Endothelial cell of umbilical vein (primary cell): Measurements from ENCODE around the gene F9. TPM values are rescaled to one million over a fixed set of nuclear protein-coding genes. Genes with fewer than 3 reads are reported as not detected.
"Not testable (repeated sequence)": the region's sequence is repeated elsewhere in the genome, so short reads cannot be mapped to it uniquely, and the experiment has no call there.

Experiments
- BruUV-seq: library from RNA; stranded (reverse); fragments of 400-500 nt; replicated peaks from 2 replicates; lab custom pipeline; 2021; lab: Mats Ljungman, UMichigan
- CTCF ChIA-PET: fragments of 300-600, 350-600 bp; sonication (Branson Sonifier 250); formaldehyde crosslinking; loops from one replicate; lab custom pipeline; 2021; ENCODE audit warnings: antibody characterized with exemption, inconsistent platforms; lab: Charles Lee
- POLR2A ChIA-PET: fragments of 300-600, 350-600 bp; sonication (Branson Sonifier 250); formaldehyde crosslinking; loops from one replicate; lab custom pipeline; 2021; ENCODE audit warnings: antibody characterized with exemption, inconsistent platforms; lab: Charles Lee
- DNase-seq: peaks from one replicate; pipeline ENCODE4 v3.0.0-alpha.2; 2011; ENCODE audit warnings: low read depth, low spot score
- FAIRE-seq: peaks from 2 replicates; lab custom pipeline; 2011; peaks lifted over from hg19 to GRCh38; lab: Jason Lieb, UNC
- H2AFZ ChIP-seq: 2 replicates; pipeline ENCODE4 v1.6.0; 2012; ENCODE audit warnings: low read depth, low read length, control low read depth, inconsistent platforms
- H3K27ac ChIP-seq: 2 replicates; pipeline ENCODE4 v1.5.1; 2011; ENCODE audit warnings: low read depth, mild to moderate bottlenecking, control low read depth, low read length, moderate library complexity; ENCODE audit not compliant: insufficient read depth
- H3K27me3 ChIP-seq, 2 experiments: 2 replicates each; pipeline versions ENCODE4 v1.6.0 to v1.6.1; 2011; ENCODE audit warnings: low read length in 2 of 2, mixed read lengths in 1 of 2; ENCODE audit not compliant: control insufficient read depth in 2 of 2, insufficient read depth in 2 of 2
- H3K36me3 ChIP-seq, 2 experiments: 2 replicates in 1 of 2; 3 replicates in 1 of 2; pipeline ENCODE4 v1.5.1; 2011; ENCODE audit warnings: low read length in 2 of 2, mild to moderate bottlenecking in 1 of 2, moderate library complexity in 1 of 2; ENCODE audit not compliant: control insufficient read depth in 2 of 2, insufficient read depth in 2 of 2; ENCODE audit errors: extremely low read depth in 1 of 2
- H3K4me1 ChIP-seq: 3 replicates; pipeline ENCODE4 v1.5.1; 2011; ENCODE audit warnings: mild to moderate bottlenecking, low read length; ENCODE audit not compliant: control insufficient read depth, insufficient read depth; ENCODE audit errors: extremely low read depth
- H3K4me2 ChIP-seq: 2 replicates; pipeline ENCODE4 v1.6.1; 2011; ENCODE audit warnings: low read length, control low read depth, mixed read lengths; ENCODE audit not compliant: insufficient read depth
- H3K4me3 ChIP-seq, 3 experiments: fragments of 200-600 bp in 1 of 3; sonication (generic), shearing (Covaris generic) in 1 of 3; replicated peaks in 1 of 3; 2 replicates each; pipeline ENCODE4 v1.5.1; 2011 to 2016; ENCODE audit warnings: control low read depth in 3 of 3, low read length in 3 of 3, mild to moderate bottlenecking in 2 of 3, inconsistent platforms in 1 of 3, low read depth in 1 of 3, moderate library complexity in 1 of 3; ENCODE audit not compliant: insufficient read depth in 1 of 3
- H3K79me2 ChIP-seq: 2 replicates; pipeline ENCODE4 v1.6.0; 2012; ENCODE audit warnings: low read length, inconsistent platforms; ENCODE audit not compliant: control insufficient read depth, insufficient read depth
- H3K9ac ChIP-seq: replicated peaks from 2 replicates; pipeline ENCODE3; 2011; ENCODE audit warnings: low read length, control low read depth; ENCODE audit not compliant: insufficient read depth; ENCODE audit errors: extremely low read depth
- H3K9me1 ChIP-seq: replicated peaks from 3 replicates; pipeline ENCODE4 v1.6.0; 2011; ENCODE audit warnings: mild to moderate bottlenecking, low read length; ENCODE audit not compliant: control insufficient read depth, insufficient read depth; ENCODE audit errors: extremely low read depth
- H3K9me3 ChIP-seq: replicated peaks from 2 replicates; pipeline ENCODE4 v1.5.1; 2012; ENCODE audit warnings: low read length, inconsistent platforms; ENCODE audit not compliant: control insufficient read depth, insufficient read depth
- H4K20me1 ChIP-seq: replicated peaks from 2 replicates; pipeline ENCODE3; 2011; ENCODE audit warnings: mild to moderate bottlenecking, low read length; ENCODE audit not compliant: control insufficient read depth, insufficient read depth; ENCODE audit errors: extremely low read depth
- FOS ChIP-seq: IDR thresholded peaks from 2 replicates; pipeline ENCODE4 v1.6.1; 2011; ENCODE audit warnings: mild to moderate bottlenecking, low read length, moderate library complexity, borderline replicate concordance; ENCODE audit not compliant: insufficient read depth
- GATA2 ChIP-seq: IDR thresholded peaks from 2 replicates; pipeline ENCODE4 v1.7.0; 2011; ENCODE audit warnings: low read depth, mild to moderate bottlenecking, moderate library complexity, mixed read lengths, low read length; ENCODE audit not compliant: insufficient read length, insufficient read depth
- JUN ChIP-seq: IDR thresholded peaks from 2 replicates; pipeline ENCODE4 v1.6.1; 2011; ENCODE audit warnings: borderline replicate concordance, low read depth; ENCODE audit not compliant: insufficient read length, insufficient read depth
- MYC ChIP-seq: IDR thresholded peaks from one replicate; pipeline ENCODE4 v1.6.1; 2011; ENCODE audit warnings: mild to moderate bottlenecking, low read depth, low read length
- POLR2A ChIP-seq: IDR thresholded peaks from 2 replicates; pipeline ENCODE4 v1.6.1; 2012; ENCODE audit warnings: low read depth, mild to moderate bottlenecking, control low read depth, low read length
- POLR2AphosphoS5 ChIP-seq: IDR thresholded peaks from 2 replicates; pipeline ENCODE4 v1.6.1; 2012; ENCODE audit warnings: low read depth, mild to moderate bottlenecking, control low read depth, low read length, moderate library complexity; ENCODE audit not compliant: insufficient read depth
- dilution Hi-C: fragments of 300-500 bp; cut with MboI; formaldehyde crosslinking; loops from one replicate; pipeline ENCODE4 v1.15.0; 2019; ENCODE audit warnings: low sequenced_read_pairs; ENCODE audit not compliant: extremely low pct_ligation_motif_present
- intact Hi-C: fragments of 100-400 bp; cut with micrococcal nuclease; formaldehyde crosslinking; loops from one replicate; pipeline ENCODE4 v1.10.0; 2022
- polyA plus RNA-seq, 4 experiments: library from polyadenylated mRNA; depleted of rRNA in 3 of 4; stranded (reverse) in 3 of 4; unstranded in 1 of 4; fragments of >200 nt; gene quantifications; 2 replicates each; pipeline versions ENCODE4 v1.2.1 to v1.2.3, GENCODE V29; 2011 to 2012; ENCODE audit warnings: missing spikeins in 1 of 4
- total RNA-seq: library from RNA; stranded (reverse); gene quantifications from 2 replicates; pipeline ENCODE4 v1.2.3, GENCODE V29; 2021
- TF ChIP-seq, protein P1 (sequence below), 2 donors: IDR thresholded peaks; 1 replicate in 1 of 2; 2 replicates in 1 of 2; pipeline ENCODE4 v1.5.1; 2011; ENCODE audit warnings: low read length in 2 of 2, mild to moderate bottlenecking in 2 of 2, moderate library complexity in 2 of 2, control low read depth in 1 of 2, inconsistent platforms in 1 of 2, low read depth in 1 of 2; ENCODE audit not compliant: insufficient read depth in 1 of 2; ENCODE audit errors: extremely low read depth in 1 of 2
- TF ChIP-seq, protein P2 (sequence below): IDR thresholded peaks from 2 replicates; pipeline ENCODE4 v1.6.1; 2011; ENCODE audit not compliant: insufficient read depth, insufficient read length

F9 gene
- total and polyA plus RNA-seq, 2 donors (not counting 3 experiments of a cell fraction or from before 2014, with no cell fraction given): not detected

DNA sequence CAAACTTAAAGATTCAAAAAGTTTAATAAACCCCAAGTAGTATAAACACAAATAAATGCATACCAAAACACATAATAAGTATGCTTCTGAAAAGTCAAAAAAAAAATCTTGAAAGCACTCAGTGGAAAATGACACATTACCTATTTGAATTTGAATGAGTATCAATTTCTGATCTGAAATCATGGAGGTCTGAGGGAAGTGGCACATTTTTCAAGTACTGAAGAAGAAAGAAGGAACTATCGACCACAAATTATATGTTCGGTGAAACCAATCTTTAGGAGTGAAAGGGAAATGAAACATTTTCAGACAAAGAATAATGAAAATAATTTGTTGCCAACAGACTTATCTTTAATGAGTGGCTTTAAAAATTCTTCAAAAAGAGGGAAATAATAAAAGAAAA, 12.1 kb upstream of the F9 start:
- Histone ChIP-seq H3K27me3 (no peaks in the 10 kb centered on the region), H3K9me3 (no peaks in the 10 kb centered on the region), H3K9ac (no peak overlapping the region), H3K4me2 (no peak overlapping the region), H3K4me3 (no peak overlapping the region), H3K79me2 (no peaks in the 10 kb centered on the region), H3K9me1 (no peaks in the 10 kb centered on the region), H3K4me1 (no peaks in the 10 kb centered on the region), H3K27ac (no peak overlapping the region), H4K20me1 (no peaks in the 10 kb centered on the region), H3K36me3 (no peaks in the 10 kb centered on the region), H2AFZ (no peak overlapping the region)
- no peak for TF ChIP-seq FOS
- no peak for TF ChIP-seq JUN
- TF ChIP-seq POLR2AphosphoS5: no peak
- TF ChIP-seq, protein P1, sequence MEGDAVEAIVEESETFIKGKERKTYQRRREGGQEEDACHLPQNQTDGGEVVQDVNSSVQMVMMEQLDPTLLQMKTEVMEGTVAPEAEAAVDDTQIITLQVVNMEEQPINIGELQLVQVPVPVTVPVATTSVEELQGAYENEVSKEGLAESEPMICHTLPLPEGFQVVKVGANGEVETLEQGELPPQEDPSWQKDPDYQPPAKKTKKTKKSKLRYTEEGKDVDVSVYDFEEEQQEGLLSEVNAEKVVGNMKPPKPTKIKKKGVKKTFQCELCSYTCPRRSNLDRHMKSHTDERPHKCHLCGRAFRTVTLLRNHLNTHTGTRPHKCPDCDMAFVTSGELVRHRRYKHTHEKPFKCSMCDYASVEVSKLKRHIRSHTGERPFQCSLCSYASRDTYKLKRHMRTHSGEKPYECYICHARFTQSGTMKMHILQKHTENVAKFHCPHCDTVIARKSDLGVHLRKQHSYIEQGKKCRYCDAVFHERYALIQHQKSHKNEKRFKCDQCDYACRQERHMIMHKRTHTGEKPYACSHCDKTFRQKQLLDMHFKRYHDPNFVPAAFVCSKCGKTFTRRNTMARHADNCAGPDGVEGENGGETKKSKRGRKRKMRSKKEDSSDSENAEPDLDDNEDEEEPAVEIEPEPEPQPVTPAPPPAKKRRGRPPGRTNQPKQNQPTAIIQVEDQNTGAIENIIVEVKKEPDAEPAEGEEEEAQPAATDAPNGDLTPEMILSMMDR (IDR thresholded peaks at IDR 0.05; ENCODE audit: extremely low read depth in 1 of 2, insufficient read depth in 1 of 2, low read depth in 1 of 2, low read length in 2 of 2): no peak
- TF ChIP-seq, protein P2, sequence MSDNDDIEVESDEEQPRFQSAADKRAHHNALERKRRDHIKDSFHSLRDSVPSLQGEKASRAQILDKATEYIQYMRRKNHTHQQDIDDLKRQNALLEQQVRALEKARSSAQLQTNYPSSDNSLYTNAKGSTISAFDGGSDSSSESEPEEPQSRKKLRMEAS: no peak
- TF ChIP-seq POLR2A: no peak
- no peak for TF ChIP-seq MYC
- no peak for TF ChIP-seq GATA2
- CTCF ChIA-PET: no interaction called here
- intact Hi-C loops (no loop called here), dilution Hi-C loops (no loop called here)
- FAIRE-seq (no peak), DNase-seq (no peak)
- BruUV-seq: no TSS peak
- POLR2A ChIA-PET: no interaction called here

DNA sequence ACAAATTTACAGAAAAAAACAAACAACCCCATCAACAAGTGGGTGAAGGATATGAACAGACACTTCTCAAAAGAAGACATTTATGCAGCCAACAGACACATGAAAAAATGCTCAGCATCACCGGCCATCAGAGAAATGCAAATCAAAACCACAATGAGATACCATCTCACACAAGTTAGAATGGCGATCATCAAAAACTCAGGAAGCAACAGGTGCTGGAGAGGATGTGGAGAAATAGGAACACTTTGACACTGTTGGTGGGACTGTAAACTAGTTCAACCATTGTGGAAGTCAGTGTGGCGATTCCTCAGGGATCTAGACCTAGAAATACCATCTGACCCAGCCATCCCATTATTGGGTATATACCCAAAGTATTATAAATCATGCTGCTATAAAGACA, 1.7 kb upstream of the F9 start:
- DNase-seq, H3K27me3 ChIP-seq, intact Hi-C loops, H3K36me3 ChIP-seq, H3K4me1 ChIP-seq, H2AFZ ChIP-seq, FAIRE-seq, H3K9me3 ChIP-seq, H3K79me2 ChIP-seq, CTCF ChIA-PET, H3K9me1 ChIP-seq, H3K9ac ChIP-seq, H3K27ac ChIP-seq, POLR2A ChIA-PET, BruUV-seq, dilution Hi-C loops, H3K4me3 ChIP-seq, H4K20me1 ChIP-seq, H3K4me2 ChIP-seq: not testable (repeated sequence)
